HEK293 (cell line): ENCODE results near the gene WWOX.

ENCODE experiments used
- CTCF ChIA-PET: fragments of 350-600 bp; formaldehyde crosslinking; extraction: SDS; loops from one replicate; lab custom pipeline; 2021; ENCODE audit warnings: antibody characterized with exemption; lab: Yijun Ruan, JAX
- POLR2A ChIA-PET: fragments of 300-600 bp; formaldehyde crosslinking; extraction: SDS; loops from one replicate; lab custom pipeline; 2020; ENCODE audit warnings: antibody characterized with exemption, inconsistent platforms; lab: Yijun Ruan, JAX
- H3K27ac ChIP-seq: fragments of 200-500 bp; sonication (Bioruptor generic); 2 replicates; pipeline ENCODE4 v1.5.1; 2014; ENCODE audit warnings: low read depth, low read length, control low read depth, inconsistent platforms; ENCODE audit errors: extremely low read depth
- H3K36me3 ChIP-seq, 2 experiments: fragments of 200-500 bp in 1 of 2; sonication (Bioruptor generic) in 1 of 2; 1 replicate in 1 of 2; 2 replicates in 1 of 2; pipeline ENCODE4 v1.5.1; 2014 to 2017; ENCODE audit warnings: inconsistent platforms in 2 of 2, low read length in 2 of 2; ENCODE audit not compliant: control insufficient read depth in 2 of 2, insufficient read depth in 1 of 2
- H3K4me1 ChIP-seq: fragments of 200-500 bp; sonication (Bioruptor generic); 2 replicates; pipeline ENCODE4 v1.5.1; 2014; ENCODE audit warnings: mild to moderate bottlenecking, low read length, inconsistent platforms; ENCODE audit not compliant: control insufficient read depth, insufficient read depth
- H3K4me3 ChIP-seq: 2 replicates; pipeline ENCODE4 v1.5.1; 2011; ENCODE audit warnings: low read depth, mild to moderate bottlenecking, control low read depth, low read length, moderate library complexity
- H3K9me3 ChIP-seq: fragments of 200-500 bp; sonication (Bioruptor generic); 2 replicates; pipeline ENCODE4 v1.5.1; 2014; ENCODE audit warnings: low read depth, low read length, inconsistent platforms; ENCODE audit not compliant: control insufficient read depth, insufficient read depth
- HOXC10 ChIP-seq: sonication (generic); formaldehyde crosslinking; IDR thresholded peaks from 2 replicates; pipeline ENCODE4 v1.8.1; 2023; ENCODE audit warnings: mild to moderate bottlenecking, missing genetic modification reagents
- KLF1 ChIP-seq: fragments of 450-650 bp; formaldehyde crosslinking; IDR thresholded peaks from 2 replicates; pipeline ENCODE4 v1.5.1; 2016; ENCODE audit warnings: missing biosample characterization, missing genetic modification characterization
- PRDM1 ChIP-seq: fragments of 450-650 bp; formaldehyde crosslinking; IDR thresholded peaks from 2 replicates; pipeline ENCODE4; 2016; ENCODE audit warnings: missing biosample characterization, missing genetic modification characterization
- TCF7L2 ChIP-seq: IDR thresholded peaks from 2 replicates; pipeline ENCODE4 v1.6.1; 2011; ENCODE audit warnings: low read depth, mild to moderate bottlenecking, inconsistent platforms, low read length, moderate library complexity, borderline replicate concordance
- WT1 ChIP-seq: fragments of 450-650 bp; formaldehyde crosslinking; IDR thresholded peaks from 2 replicates; pipeline ENCODE4 v1.5.1; 2016; ENCODE audit warnings: missing biosample characterization, missing genetic modification characterization
- ZBTB48 ChIP-seq: fragments of 450-650 bp; formaldehyde crosslinking; IDR thresholded peaks from 2 replicates; pipeline ENCODE4 v1.5.1; 2016; ENCODE audit warnings: missing biosample characterization, missing genetic modification characterization
- ZBTB7A ChIP-seq: fragments of 450-650 bp; formaldehyde crosslinking; IDR thresholded peaks from 2 replicates; pipeline ENCODE4 v1.5.1; 2016; ENCODE audit warnings: low read depth, missing biosample characterization, missing genetic modification characterization
- ZBTB8A ChIP-seq: fragments of 450-650 bp; formaldehyde crosslinking; IDR thresholded peaks from 2 replicates; pipeline ENCODE4 v1.5.1; 2016; ENCODE audit warnings: missing biosample characterization, missing genetic modification characterization
- ZFHX2 ChIP-seq: fragments of 450-650 bp; formaldehyde crosslinking; conservative IDR thresholded peaks from 2 replicates; pipeline ENCODE4 v1.5.1; 2016; ENCODE audit warnings: missing biosample characterization, missing genetic modification characterization
- ZFP37 ChIP-seq: fragments of 450-650 bp; formaldehyde crosslinking; IDR thresholded peaks from 2 replicates; pipeline ENCODE4 v1.5.1; 2016; ENCODE audit warnings: missing biosample characterization, missing genetic modification characterization
- ZNF169 ChIP-seq: fragments of 450-650 bp; formaldehyde crosslinking; IDR thresholded peaks from 2 replicates; pipeline ENCODE4 v1.5.1; 2016; ENCODE audit warnings: missing biosample characterization, missing genetic modification characterization
- ZNF2 ChIP-seq: fragments of 450-650 bp; formaldehyde crosslinking; IDR thresholded peaks from 2 replicates; pipeline ENCODE4 v1.5.1; 2016; ENCODE audit warnings: missing biosample characterization, missing genetic modification characterization
- ZNF248 ChIP-seq: fragments of 450-650 bp; formaldehyde crosslinking; IDR thresholded peaks from 2 replicates; pipeline ENCODE4 v1.5.1; 2017; ENCODE audit warnings: missing biosample characterization, missing genetic modification characterization
- ZNF311 ChIP-seq: fragments of 450-650 bp; formaldehyde crosslinking; IDR thresholded peaks from 2 replicates; pipeline ENCODE4 v1.5.1; 2017; ENCODE audit warnings: missing biosample characterization, missing genetic modification characterization, borderline replicate concordance
- ZNF521 ChIP-seq: fragments of 450-650 bp; formaldehyde crosslinking; IDR thresholded peaks from 2 replicates; pipeline ENCODE4 v1.5.1; 2017; ENCODE audit warnings: missing biosample characterization, mild to moderate bottlenecking, missing genetic modification characterization
- ZNF529 ChIP-seq: fragments of 450-650 bp; formaldehyde crosslinking; IDR thresholded peaks from 2 replicates; pipeline ENCODE4 v1.5.1; 2017; ENCODE audit warnings: missing genetic modification characterization, missing biosample characterization; ENCODE audit not compliant: insufficient replicate concordance
- ZNF544 ChIP-seq: fragments of 450-650 bp; formaldehyde crosslinking; IDR thresholded peaks from 2 replicates; pipeline ENCODE4 v1.5.0; 2017; ENCODE audit warnings: missing biosample characterization, missing genetic modification characterization
- ZNF549 ChIP-seq: fragments of 450-650 bp; IDR thresholded peaks from 2 replicates; pipeline ENCODE4 v1.5.1; 2018; ENCODE audit warnings: missing biosample characterization, missing genetic modification characterization, mild to moderate bottlenecking, inconsistent platforms, moderate library complexity
- ZNF558 ChIP-seq: fragments of 450-650 bp; formaldehyde crosslinking; IDR thresholded peaks from 2 replicates; pipeline ENCODE4 v1.5.1; 2016; ENCODE audit warnings: missing biosample characterization, missing genetic modification characterization
- ZNF560 ChIP-seq: fragments of 450-650 bp; formaldehyde crosslinking; IDR thresholded peaks from 2 replicates; pipeline ENCODE4 v1.5.1; 2017; ENCODE audit warnings: missing biosample characterization, missing genetic modification characterization, borderline replicate concordance
- ZNF571 ChIP-seq: fragments of 450-650 bp; formaldehyde crosslinking; IDR thresholded peaks from 2 replicates; pipeline ENCODE4 v1.5.0; 2017; ENCODE audit warnings: missing biosample characterization, missing genetic modification characterization
- ZNF585B ChIP-seq: fragments of 450-650 bp; formaldehyde crosslinking; IDR thresholded peaks from 2 replicates; pipeline ENCODE4 v1.5.1; 2016; ENCODE audit warnings: missing biosample characterization, missing genetic modification characterization
- ZNF621 ChIP-seq: fragments of 450-650 bp; formaldehyde crosslinking; IDR thresholded peaks from 2 replicates; pipeline ENCODE4 v1.5.1; 2017; ENCODE audit warnings: missing biosample characterization, missing genetic modification characterization
- ZNF623 ChIP-seq: fragments of 450-650 bp; formaldehyde crosslinking; IDR thresholded peaks from 2 replicates; pipeline ENCODE4 v1.5.1; 2016; ENCODE audit warnings: missing biosample characterization, missing genetic modification characterization
- ZNF776 ChIP-seq: fragments of 450-650 bp; formaldehyde crosslinking; IDR thresholded peaks from 2 replicates; pipeline ENCODE4 v1.5.0; 2017; ENCODE audit warnings: missing biosample characterization, missing genetic modification characterization, borderline replicate concordance
- ZNF785 ChIP-seq: fragments of 450-650 bp; formaldehyde crosslinking; IDR thresholded peaks from 2 replicates; pipeline ENCODE4 v1.5.1; 2016; ENCODE audit warnings: missing biosample characterization, missing genetic modification characterization
- ZNF792 ChIP-seq: fragments of 450-650 bp; formaldehyde crosslinking; IDR thresholded peaks from 2 replicates; pipeline ENCODE4 v1.5.1; 2016; ENCODE audit warnings: missing biosample characterization, missing genetic modification characterization
- ZNF830 ChIP-seq: fragments of 450-650 bp; IDR thresholded peaks from 2 replicates; pipeline ENCODE4 v1.5.0; 2018; ENCODE audit warnings: missing biosample characterization, missing genetic modification characterization, low read depth, mild to moderate bottlenecking, moderate library complexity
- TF ChIP-seq, protein P1 (sequence below): fragments of 450-650 bp; formaldehyde crosslinking; optimal IDR thresholded peaks from 2 replicates; pipeline ENCODE3; 2016; ENCODE audit warnings: missing biosample characterization, mild to moderate bottlenecking, missing genetic modification characterization
- TF ChIP-seq, protein P2 (sequence below): fragments of 450-650 bp; formaldehyde crosslinking; IDR thresholded peaks from 2 replicates; pipeline ENCODE4 v1.5.1; 2016; ENCODE audit warnings: missing biosample characterization, missing genetic modification characterization

WWOX gene

DNA sequence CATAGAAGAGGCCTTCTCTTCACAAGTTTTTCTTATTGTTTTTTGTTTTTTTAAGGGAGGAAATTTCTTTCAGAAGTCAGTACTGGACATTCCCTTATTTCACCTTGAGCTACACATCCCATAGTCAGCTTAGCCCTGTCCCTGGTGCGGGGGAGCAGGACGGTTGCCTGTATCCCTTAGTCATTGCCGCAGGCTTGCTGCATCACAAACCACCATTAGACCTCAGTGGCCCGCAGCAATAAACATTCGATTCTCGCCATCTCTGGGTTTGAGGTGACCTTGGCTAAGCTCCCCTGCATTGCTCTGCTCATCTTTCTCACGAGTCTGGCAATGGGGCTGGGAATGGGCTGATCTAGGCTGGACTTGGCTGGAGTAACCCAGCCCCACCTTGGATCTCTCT lies 692.5 kb downstream of the WWOX start:
- ChIA-PET CTCF (no interaction called here), POLR2A (no interaction called here)
- H3K9me3 ChIP-seq, result no peaks in the 10 kb centered on the region

DNA sequence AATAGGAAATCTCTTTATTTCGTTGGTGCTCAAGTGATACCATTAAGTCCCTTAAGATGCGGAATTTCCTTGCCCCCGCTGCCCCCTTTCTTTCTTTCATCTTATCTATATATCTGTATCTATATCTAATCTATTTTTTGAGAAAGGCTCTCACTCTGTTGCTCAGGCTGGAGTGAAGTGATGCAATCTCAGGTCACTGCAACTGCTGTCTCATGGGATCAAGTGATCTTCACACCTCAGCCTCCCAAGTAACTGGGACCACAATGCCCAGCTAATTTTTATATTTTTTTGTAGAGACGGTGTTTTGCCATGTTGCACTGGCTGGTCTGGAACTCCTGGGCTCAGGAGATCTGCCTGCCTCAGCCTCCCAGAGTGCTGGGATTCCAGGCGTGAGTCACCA lies 693.5 kb downstream of the WWOX start:
- no peak overlapping the region for H3K27ac ChIP-seq
- H3K9me3 ChIP-seq, result no peaks in the 10 kb centered on the region
- CTCF ChIA-PET, result no interaction called here
- H3K4me3 ChIP-seq, result no peak overlapping the region
- 0 out of 2 replicates have a peak, but pooled peaks cover 3% of the 10 kb centered on the region for H3K4me1 ChIP-seq
- POLR2A ChIA-PET, result no interaction called here
- no peaks in the 10 kb centered on the region for H3K36me3 ChIP-seq
- no peak for TF ChIP-seq ZNF785 (tag by site-specific recombination)
- no peak for TF ChIP-seq ZFHX2 (tag by site-specific recombination)
- no peak for TF ChIP-seq ZNF571 (tag by site-specific recombination)
- no peak for TF ChIP-seq ZNF792
- no peak for TF ChIP-seq ZNF529 (tag by site-specific recombination)
- no peak for TF ChIP-seq ZBTB8A (tag by site-specific recombination)
- no peak for TF ChIP-seq ZNF169 (tag by site-specific recombination)
- TF ChIP-seq ZNF521 (tag by site-specific recombination), result no peak

More for the DNA sequence above, 692.5 kb downstream of the WWOX start:
- no peak overlapping the region for H3K27ac ChIP-seq
- H3K4me3 ChIP-seq, result no peak overlapping the region
- H3K4me1 ChIP-seq, result 0 out of 2 replicates have a peak, but pooled peaks cover 3% of the 10 kb centered on the region
- TF ChIP-seq ZBTB7A (tag by site-specific recombination), result no peak
- no peak for TF ChIP-seq ZNF549
- TF ChIP-seq ZNF311 (tag by site-specific recombination), result no peak
- no peak for TF ChIP-seq ZBTB48 (tag by site-specific recombination)
- TF ChIP-seq, protein P1, sequence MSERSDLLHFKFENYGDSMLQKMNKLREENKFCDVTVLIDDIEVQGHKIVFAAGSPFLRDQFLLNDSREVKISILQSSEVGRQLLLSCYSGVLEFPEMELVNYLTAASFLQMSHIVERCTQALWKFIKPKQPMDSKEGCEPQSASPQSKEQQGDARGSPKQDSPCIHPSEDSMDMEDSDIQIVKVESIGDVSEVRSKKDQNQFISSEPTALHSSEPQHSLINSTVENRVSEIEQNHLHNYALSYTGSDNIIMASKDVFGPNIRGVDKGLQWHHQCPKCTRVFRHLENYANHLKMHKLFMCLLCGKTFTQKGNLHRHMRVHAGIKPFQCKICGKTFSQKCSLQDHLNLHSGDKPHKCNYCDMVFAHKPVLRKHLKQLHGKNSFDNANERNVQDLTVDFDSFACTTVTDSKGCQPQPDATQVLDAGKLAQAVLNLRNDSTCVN (tag by site-specific recombination), result no peak
- TF ChIP-seq ZNF558 (tag by site-specific recombination), result no peak
- TF ChIP-seq TCF7L2, result no peak
- no peaks in the 10 kb centered on the region for H3K36me3 ChIP-seq

DNA sequence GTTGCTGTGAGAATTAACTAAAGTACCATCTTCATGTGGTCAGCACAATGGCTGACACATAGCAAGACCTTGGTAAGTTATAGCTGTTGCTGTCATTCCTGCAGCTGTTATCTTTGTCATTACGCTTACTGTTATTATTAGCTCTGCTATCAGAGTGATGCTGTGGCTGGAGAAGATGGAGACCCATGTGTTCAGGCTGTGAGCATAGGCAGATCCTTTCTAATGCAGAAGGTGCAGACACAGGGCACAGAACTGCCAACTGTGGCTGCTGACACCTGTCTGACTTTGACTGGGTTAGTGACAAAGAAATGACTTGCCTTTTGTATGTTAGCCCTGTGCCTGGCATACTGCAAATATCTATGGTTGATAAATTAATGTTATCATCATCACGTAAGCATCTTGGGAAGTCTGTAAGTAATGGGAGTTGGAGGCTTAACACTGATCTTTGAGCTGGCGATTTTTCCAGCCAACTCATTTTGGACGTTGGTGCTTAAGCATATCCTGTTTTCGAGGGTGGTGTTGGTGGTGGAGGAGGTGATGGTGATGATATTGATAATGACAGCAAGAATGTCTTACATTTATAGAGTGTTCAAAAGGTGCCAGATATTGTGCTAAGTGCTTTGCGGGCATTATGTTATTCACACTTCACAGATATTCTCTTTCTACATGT lies 695.3 kb downstream of the WWOX start:
- Histone ChIP-seq H3K36me3 (no peaks in the 10 kb centered on the region), H3K4me3 (no peak overlapping the region)
- no peak for TF ChIP-seq ZNF544 (tag by site-specific recombination)
- TF ChIP-seq ZNF776, result no peak
- TF ChIP-seq ZNF621 (tag by site-specific recombination), result no peak
- TF ChIP-seq WT1, result no peak
- no peak for TF ChIP-seq ZNF521 (tag by site-specific recombination)
- TF ChIP-seq, all 188 proteins: peak for 0
- no peaks in the 10 kb centered on the region for H3K9me3 ChIP-seq
- no peak overlapping the region for H3K27ac ChIP-seq
- 0 out of 2 replicates have a peak, but pooled peaks cover 2% of the 10 kb centered on the region for H3K4me1 ChIP-seq
- CTCF ChIA-PET, result interaction anchor here (0.6 kb wide), 1 partner anchor 105 kb away, joined by 3 read pairs; no protein-coding TSS in a partner anchor
- POLR2A ChIA-PET, result no interaction called here

DNA sequence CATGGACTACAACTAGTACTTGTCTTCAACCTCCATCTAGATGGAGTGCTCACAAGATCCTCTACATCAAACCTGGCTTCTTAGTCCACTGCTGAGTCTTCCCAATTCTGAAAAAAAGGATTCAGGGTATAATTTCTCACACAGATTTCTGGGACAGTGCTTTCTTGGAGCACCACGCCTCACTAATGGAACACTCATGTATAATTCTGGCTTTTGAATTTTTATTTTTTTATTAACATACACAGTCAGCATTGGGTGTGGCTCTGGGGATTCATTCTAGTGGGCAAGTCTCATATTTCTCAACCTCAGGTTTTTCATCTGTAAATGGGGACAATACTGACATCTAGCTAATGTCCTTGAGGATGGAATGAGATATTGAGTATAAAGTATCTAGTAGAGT lies 696.0 kb downstream of the WWOX start:
- POLR2A ChIA-PET, result no interaction called here
- no peaks in the 10 kb centered on the region for H3K9me3 ChIP-seq
- H3K4me3 ChIP-seq, result no peak overlapping the region
- CTCF ChIA-PET, result no interaction called here
- no peak overlapping the region for H3K27ac ChIP-seq
- H3K4me1 ChIP-seq, result 0 out of 2 replicates have a peak, but pooled peaks cover 2% of the 10 kb centered on the region
- no peaks in the 10 kb centered on the region for H3K36me3 ChIP-seq
- TF ChIP-seq, protein P2, sequence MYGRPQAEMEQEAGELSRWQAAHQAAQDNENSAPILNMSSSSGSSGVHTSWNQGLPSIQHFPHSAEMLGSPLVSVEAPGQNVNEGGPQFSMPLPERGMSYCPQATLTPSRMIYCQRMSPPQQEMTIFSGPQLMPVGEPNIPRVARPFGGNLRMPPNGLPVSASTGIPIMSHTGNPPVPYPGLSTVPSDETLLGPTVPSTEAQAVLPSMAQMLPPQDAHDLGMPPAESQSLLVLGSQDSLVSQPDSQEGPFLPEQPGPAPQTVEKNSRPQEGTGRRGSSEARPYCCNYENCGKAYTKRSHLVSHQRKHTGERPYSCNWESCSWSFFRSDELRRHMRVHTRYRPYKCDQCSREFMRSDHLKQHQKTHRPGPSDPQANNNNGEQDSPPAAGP (tag by site-specific recombination), result no peak
- TF ChIP-seq KLF1 (no peak), ZNF248 (tag by site-specific recombination) (no peak), ZNF623 (tag by site-specific recombination) (no peak), ZNF585B (tag by site-specific recombination) (no peak), ZFP37 (tag by site-specific recombination) (no peak), PRDM1 (tag by site-specific recombination) (no peak), ZNF560 (tag by site-specific recombination) (no peak), ZNF2 (tag by site-specific recombination) (no peak), ZNF830 (no peak), HOXC10 (CRISPR knock-in tag) (no peak)
